Activated naive CD4-positive, alpha-beta T cell treated with anti-CD3 and anti-CD28 coated beads, Interleukin-2, amount 10 ng/mL, durations not matched to agents 7 days and 5 days (primary cell): ENCODE measurements around the gene MTCH1.

Experiments used
- CTCF ChIA-PET: fragments of 350-600 bp; sonication (Branson Sonifier 250); formaldehyde crosslinking; loops from one replicate; lab custom pipeline; 2021; ENCODE audit warnings: antibody characterized with exemption; lab: Charles Lee
- DNase-seq: peaks from one replicate; pipeline ENCODE4 v3.0.0-alpha.2; 2020
- H3K27ac Mint-ChIP-seq: one replicate; pipeline ENCODE4 v1.8.0; 2021; ENCODE audit warnings: mild to moderate bottlenecking, moderate library complexity, mixed read lengths
- H3K27me3 Mint-ChIP-seq: one replicate; pipeline ENCODE4 v1.8.0; 2021; ENCODE audit warnings: mild to moderate bottlenecking, mixed read lengths
- H3K36me3 Mint-ChIP-seq: one replicate; pipeline ENCODE4 v1.8.0; 2021; ENCODE audit warnings: mixed read lengths
- H3K4me1 Mint-ChIP-seq: one replicate; pipeline ENCODE4 v1.8.0; 2021; ENCODE audit warnings: mixed read lengths
- H3K4me3 Mint-ChIP-seq: one replicate; pipeline ENCODE4 v1.8.0; 2021; ENCODE audit warnings: mild to moderate bottlenecking, moderate library complexity, mixed read lengths
- H3K9me3 Mint-ChIP-seq: one replicate; pipeline ENCODE4 v1.8.0; 2021; ENCODE audit warnings: mixed read lengths

Gene MTCH1

DNA sequence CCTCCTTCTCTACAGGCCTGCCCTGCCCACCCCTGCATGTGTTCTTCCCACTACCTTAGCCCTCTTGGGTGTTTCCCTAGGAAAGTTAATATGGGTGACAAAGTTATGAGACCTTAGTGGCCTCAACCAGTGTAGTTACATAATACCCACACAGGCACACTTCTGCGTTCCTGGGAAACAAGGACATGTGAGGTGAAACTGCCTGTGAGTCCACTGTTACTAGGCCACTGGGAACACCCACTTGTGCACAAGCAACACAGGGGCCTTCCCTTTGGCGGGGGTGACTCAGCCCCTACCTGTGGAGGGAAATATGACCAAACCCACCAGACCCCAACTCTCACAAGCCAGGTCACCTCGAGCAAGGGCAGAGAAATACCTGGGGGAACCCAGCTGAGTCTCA is 18.7 kb downstream of the MTCH1 start:
- Mint-ChIP-seq H3K27me3 (peaks cover 2% of the 10 kb centered on the region), H3K4me1 (peaks cover 35% of the 10 kb centered on the region), H3K4me3 (no peak overlapping the region), H3K36me3 (peaks cover 47% of the 10 kb centered on the region), H3K27ac (no peak overlapping the region), H3K9me3 (no peaks in the 10 kb centered on the region)
- CTCF ChIA-PET = interaction anchor here (1.4 kb wide), 1 partner anchor 12 kb away, joined by 3 read pairs; no protein-coding TSS in a partner anchor
- no peak for DNase-seq

DNA sequence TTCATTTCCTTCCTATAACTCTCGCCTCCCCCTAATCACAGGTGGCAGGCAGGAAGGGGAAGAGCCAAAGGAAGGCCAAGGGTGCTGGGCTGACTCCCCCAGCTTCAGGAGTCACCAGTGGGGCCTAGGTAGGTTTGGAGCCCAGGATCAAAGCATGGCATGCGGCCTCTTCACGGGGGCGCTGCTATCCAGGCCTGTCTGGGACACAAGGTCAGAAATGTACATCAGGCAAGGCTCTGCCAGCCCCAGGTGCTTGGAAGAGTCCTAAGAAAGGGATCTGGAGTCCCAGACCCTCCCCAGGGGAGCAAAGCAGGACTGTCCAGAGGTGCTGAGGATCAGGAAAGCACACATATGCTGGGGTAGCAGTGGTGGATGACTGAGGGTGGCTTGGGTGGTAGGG is 21.1 kb downstream of the MTCH1 start:
- peaks cover 30% of the 10 kb centered on the region for H3K36me3 Mint-ChIP-seq
- H3K9me3 Mint-ChIP-seq = no peaks in the 10 kb centered on the region
- H3K4me3 Mint-ChIP-seq = no peak overlapping the region
- DNase-seq = peak; percentile 18
- H3K4me1 Mint-ChIP-seq = peaks cover 56% of the 10 kb centered on the region
- peak overlapping the region; percentile 9 for H3K27ac Mint-ChIP-seq
- H3K27me3 Mint-ChIP-seq = peaks cover 13% of the 10 kb centered on the region
- CTCF ChIA-PET = no interaction called here

DNA sequence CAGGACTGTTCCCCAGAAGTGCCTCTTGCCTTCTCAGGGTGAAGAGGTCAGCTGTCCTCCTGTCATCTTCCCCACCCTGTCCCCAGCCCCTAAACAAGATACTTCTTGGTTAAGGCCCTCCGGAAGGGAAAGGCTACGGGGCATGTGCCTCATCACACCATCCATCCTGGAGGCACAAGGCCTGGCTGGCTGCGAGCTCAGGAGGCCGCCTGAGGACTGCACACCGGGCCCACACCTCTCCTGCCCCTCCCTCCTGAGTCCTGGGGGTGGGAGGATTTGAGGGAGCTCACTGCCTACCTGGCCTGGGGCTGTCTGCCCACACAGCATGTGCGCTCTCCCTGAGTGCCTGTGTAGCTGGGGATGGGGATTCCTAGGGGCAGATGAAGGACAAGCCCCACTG is 21.6 kb downstream of the MTCH1 start:
- Mint-ChIP-seq H3K27ac (peak overlapping the region; percentile 9), H3K4me1 (peaks cover 57% of the 10 kb centered on the region), H3K27me3 (peaks cover 13% of the 10 kb centered on the region), H3K4me3 (no peak overlapping the region), H3K36me3 (peaks cover 27% of the 10 kb centered on the region), H3K9me3 (no peaks in the 10 kb centered on the region)
- DNase-seq = peak; percentile 18
- CTCF ChIA-PET = interaction anchor here (1.5 kb wide), 1 partner anchor 79 kb away, joined by 5 read pairs; the partner anchor contains the start of gene C6orf89

DNA sequence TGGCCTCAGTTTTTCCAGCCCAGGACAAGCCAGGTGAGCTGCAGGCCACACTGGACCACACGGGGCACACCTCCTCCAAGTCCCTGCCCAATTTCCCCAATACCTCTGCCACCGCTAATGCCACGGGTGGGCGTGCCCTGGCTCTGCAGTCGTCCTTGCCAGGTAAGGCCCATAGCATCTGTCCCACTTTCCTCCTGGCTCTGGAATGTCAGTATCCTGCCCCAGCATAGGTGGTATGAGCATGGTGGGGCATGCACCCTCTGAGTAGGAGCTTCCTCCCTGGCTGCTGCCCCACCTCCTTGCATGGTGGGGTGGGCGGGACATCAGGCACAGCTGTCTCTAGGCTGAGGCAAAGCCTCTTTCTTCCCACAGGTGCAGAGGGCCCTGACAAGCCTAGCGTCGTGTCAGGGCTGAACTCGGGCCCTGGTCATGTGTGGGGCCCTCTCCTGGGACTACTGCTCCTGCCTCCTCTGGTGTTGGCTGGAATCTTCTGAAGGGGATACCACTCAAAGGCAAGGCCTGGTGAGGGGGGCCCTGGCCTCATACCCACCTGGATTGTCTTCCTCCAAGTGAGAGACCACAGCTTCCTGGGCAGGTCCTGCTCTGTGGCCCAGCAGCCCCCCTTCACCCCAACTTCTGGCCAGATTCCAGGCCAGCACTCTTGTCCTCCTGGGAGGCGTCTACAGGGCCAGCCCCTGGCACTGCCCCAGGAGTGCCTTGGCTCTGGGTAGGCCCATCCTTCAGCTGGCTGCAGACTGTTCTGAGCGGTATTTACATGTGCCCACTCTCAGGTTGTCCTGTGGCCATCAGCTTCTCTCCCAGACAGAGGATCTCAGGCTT is 22.3 kb downstream of the MTCH1 start:
- Mint-ChIP-seq H3K36me3 (peaks cover 23% of the 10 kb centered on the region), H3K4me1 (peaks cover 57% of the 10 kb centered on the region), H3K4me3 (no peak overlapping the region), H3K27me3 (peaks cover 13% of the 10 kb centered on the region), H3K27ac (peak overlapping the region; percentile 78), H3K9me3 (no peaks in the 10 kb centered on the region)
- peak; percentile 65 for DNase-seq
- CTCF ChIA-PET = interaction anchor here (0.7 to 1.5 kb wide), 3 partner anchors 16 to 197 kb away, joined by 3 to 5 read pairs (median 4); partner anchors contain the start of gene C6orf89

DNA sequence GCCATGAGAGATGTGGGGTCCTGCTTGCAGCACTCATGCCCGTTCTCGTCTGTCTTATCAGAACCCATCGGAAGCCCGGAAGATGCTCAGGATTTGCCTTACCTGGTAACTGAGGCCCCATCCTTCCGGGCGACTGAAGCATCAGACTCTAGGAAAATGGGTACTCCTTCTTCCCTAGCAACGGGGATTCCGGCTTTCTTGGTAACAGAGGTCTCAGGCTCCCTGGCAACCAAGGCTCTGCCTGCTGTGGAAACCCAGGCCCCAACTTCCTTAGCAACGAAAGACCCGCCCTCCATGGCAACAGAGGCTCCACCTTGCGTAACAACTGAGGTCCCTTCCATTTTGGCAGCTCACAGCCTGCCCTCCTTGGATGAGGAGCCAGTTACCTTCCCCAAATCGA is 23.1 kb downstream of the MTCH1 start:
- H3K27ac Mint-ChIP-seq = peak overlapping the region; percentile 78

DNA sequence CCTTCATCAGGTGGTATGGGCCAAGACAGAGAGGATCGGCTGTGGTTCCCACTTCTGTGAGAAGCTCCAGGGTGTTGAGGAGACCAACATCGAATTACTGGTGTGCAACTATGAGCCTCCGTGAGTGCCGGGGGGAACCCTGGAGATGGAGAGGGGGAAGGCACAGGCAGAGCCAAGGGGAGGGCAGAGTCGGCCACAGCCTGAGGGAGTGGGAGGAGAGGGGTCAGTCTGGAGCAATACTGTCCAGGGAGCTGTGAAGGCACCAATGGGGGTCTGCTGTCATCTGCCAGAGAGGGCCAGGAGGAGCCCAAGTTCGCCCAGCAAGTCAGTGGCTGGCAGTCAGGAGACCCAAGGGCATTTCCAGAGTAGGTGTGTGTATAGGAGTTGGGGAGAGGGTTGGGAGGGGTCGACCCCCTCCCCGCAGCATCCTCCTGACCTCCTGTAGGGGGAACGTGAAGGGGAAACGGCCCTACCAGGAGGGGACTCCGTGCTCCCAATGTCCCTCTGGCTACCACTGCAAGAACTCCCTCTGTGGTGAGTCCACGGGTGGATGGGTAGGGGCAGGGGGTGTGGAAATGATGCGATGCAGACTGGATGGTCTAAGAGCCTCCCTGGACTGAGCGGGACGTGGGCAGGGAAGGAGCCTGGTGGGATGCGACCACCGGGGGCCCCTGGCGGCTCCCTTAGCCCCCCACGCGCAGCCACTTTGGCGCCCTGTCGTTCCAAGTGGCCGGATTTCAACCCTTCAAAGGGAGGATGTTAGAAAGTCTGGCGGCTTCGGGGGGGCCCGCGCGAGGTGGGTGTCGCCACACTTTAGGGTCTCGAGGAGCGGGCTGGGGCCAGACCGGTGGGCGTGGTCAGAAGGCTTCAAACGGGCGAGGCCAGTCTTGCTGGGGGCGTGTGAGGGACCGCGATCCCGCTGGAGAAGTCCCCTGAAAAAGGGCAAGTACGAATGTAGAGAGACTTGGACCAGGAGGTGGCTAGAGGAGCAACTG is 24.3 kb downstream of the MTCH1 start:
- no peak overlapping the region for H3K4me3 Mint-ChIP-seq
- H3K27ac Mint-ChIP-seq = no peak overlapping the region

More for the DNA sequence above, 23.1 kb downstream of the MTCH1 start:
- CTCF ChIA-PET = interaction anchor here (0.7 to 1.5 kb wide), 3 partner anchors 15 to 196 kb away, joined by 3 to 5 read pairs (median 4); partner anchors contain the start of gene C6orf89
- peak; percentile 89 for DNase-seq
- Mint-ChIP-seq H3K36me3 (peaks cover 15% of the 10 kb centered on the region), H3K4me1 (peaks cover 57% of the 10 kb centered on the region), H3K27me3 (peaks cover 18% of the 10 kb centered on the region), H3K4me3 (no peak overlapping the region), H3K9me3 (no peaks in the 10 kb centered on the region)

DNA sequence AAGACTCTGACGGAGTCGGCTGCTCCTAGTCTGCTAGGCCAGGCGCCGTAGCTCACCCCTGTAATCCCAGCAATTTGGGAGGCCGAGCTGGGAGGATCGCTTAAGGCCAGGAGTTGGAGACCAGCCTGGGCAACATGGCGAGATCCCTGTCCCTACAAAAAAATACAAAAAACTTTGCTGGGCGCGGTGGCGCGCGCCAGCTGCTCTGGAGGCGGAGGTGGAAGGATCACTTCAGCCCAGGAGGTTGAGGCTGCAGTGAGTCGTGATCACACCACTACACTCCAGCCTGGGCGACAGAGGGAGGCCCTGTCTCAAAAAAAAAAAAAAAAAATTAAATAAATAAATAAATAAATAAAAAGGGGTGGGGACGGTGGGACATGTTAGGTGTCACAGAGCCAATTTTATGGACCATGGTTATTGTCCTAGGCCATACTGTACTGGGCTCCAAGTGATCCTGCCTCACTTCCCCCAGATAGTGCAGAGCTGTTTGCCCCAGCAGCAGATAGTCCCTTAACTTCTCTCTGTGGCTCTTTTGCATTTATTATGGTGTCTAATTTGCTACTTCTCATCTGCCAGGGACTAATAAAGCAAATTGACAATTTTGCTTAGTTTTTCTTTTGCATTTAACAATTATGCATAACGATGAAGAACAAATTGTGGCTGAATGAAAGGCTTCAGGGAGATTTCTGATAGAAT is 26.3 kb downstream of the MTCH1 start:
- Mint-ChIP-seq H3K4me3 (no peak overlapping the region), H3K27ac (no peak overlapping the region), H3K27me3 (peaks cover 35% of the 10 kb centered on the region), H3K9me3 (no peaks in the 10 kb centered on the region), H3K36me3 (no peaks in the 10 kb centered on the region), H3K4me1 (peaks cover 67% of the 10 kb centered on the region)
- peak; percentile 10 for DNase-seq
- CTCF ChIA-PET = interaction anchor here (1.3 kb wide), 1 partner anchor 46 kb away, joined by 3 read pairs; no protein-coding TSS in a partner anchor

More for the DNA sequence above, 24.3 kb downstream of the MTCH1 start:
- DNase-seq = no peak
- H3K27me3 Mint-ChIP-seq = peaks cover 26% of the 10 kb centered on the region
- H3K9me3 Mint-ChIP-seq = no peaks in the 10 kb centered on the region
- H3K4me1 Mint-ChIP-seq = peaks cover 58% of the 10 kb centered on the region
- peaks cover 8% of the 10 kb centered on the region for H3K36me3 Mint-ChIP-seq
- CTCF ChIA-PET = no interaction called here

DNA sequence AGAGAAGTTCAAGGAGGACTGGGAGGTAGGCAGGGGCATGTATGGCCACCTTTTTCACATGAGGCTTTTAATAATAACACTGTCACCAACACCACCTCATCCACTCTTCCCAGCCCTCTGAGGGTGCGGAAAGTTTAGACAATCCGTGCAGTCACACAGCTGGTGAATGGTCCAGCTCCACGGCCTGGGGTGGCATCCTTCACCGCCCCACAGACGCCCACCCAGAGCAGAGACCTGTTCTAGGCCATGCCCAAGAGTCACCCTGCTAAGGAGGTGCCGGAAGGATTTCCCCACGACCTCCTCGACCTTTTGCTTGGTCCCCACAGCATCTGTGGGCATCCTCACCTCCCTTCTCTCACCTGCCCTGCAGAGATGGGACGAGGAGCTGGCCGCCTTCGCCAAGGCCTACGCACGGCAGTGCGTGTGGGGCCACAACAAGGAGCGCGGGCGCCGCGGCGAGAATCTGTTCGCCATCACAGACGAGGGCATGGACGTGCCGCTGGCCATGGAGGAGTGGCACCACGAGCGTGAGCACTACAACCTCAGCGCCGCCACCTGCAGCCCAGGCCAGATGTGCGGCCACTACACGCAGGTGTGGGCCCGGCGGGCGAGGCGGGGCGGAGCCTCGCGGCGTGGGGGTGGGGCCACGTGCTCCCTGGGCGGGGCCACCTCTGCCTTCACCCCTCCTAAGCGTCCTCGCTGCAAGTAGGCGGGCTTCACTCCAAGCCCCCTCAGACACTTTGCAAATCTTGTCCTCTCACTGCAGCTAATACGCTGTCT is 27.0 kb downstream of the MTCH1 start:
- no peaks in the 10 kb centered on the region for H3K9me3 Mint-ChIP-seq
- peak; percentile 17 for DNase-seq
- H3K27me3 Mint-ChIP-seq = peaks cover 35% of the 10 kb centered on the region
- no peaks in the 10 kb centered on the region for H3K36me3 Mint-ChIP-seq
- no peak overlapping the region for H3K4me3 Mint-ChIP-seq
- peaks cover 67% of the 10 kb centered on the region for H3K4me1 Mint-ChIP-seq
- CTCF ChIA-PET = interaction anchor here (1.3 kb wide), 1 partner anchor 45 kb away, joined by 3 read pairs; no protein-coding TSS in a partner anchor
- H3K27ac Mint-ChIP-seq = no peak overlapping the region

DNA sequence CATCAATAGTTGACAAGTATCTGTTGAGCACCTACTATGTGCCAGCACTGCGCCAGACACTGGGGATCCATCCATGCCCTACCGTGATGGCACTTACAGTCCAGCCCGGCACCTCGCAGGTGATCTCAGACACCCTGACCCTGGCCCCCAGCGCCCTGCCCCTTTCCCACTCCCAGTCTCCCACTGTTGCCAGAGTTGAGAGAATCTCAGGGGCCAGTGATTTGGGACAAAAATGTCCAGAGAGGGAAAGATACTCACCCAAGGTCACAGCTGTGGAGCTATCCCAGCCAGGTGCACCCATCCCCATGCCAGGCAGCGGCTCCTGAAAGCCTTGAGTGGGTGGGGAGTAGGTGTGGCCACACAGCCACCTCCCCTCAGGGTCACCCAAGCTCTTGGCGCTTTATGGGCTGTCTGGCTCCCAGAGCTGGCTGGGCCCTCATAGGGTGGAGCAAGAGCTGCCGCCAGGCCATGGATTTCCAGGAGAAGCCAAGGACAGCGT is 28.2 kb downstream of the MTCH1 start:
- no peak overlapping the region for H3K27ac Mint-ChIP-seq
- H3K9me3 Mint-ChIP-seq = no peaks in the 10 kb centered on the region
- peaks cover 35% of the 10 kb centered on the region for H3K27me3 Mint-ChIP-seq
- DNase-seq = peak; percentile 14
- CTCF ChIA-PET = no interaction called here
- no peaks in the 10 kb centered on the region for H3K36me3 Mint-ChIP-seq
- H3K4me3 Mint-ChIP-seq = no peak overlapping the region
- H3K4me1 Mint-ChIP-seq = peaks cover 64% of the 10 kb centered on the region

DNA sequence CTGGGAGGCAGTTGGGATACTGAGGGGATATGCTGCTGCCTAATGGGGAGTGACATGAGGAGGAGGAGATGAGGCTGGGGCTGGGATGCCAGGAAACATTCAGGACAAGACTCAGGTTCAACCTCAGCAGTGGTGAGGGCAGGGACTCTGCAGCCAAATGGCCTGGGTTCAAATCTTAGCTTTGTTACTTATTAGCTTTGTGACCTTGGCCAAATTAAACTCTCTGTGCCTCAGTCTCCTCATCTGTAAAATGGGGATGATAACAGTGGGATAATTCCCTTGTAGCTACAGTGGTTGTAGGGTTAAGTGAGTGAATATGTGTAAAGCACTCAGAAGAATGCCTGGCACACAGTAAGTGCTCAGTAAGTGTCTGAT is 29.6 kb downstream of the MTCH1 start:
- CTCF ChIA-PET = interaction anchor here (0.7 kb wide), 1 partner anchor 23 kb away, joined by 3 read pairs; no protein-coding TSS in a partner anchor
- H3K27me3 Mint-ChIP-seq = peaks cover 27% of the 10 kb centered on the region
- H3K4me3 Mint-ChIP-seq = no peak overlapping the region
- H3K36me3 Mint-ChIP-seq = no peaks in the 10 kb centered on the region
- peaks cover 53% of the 10 kb centered on the region for H3K4me1 Mint-ChIP-seq
- H3K9me3 Mint-ChIP-seq = no peaks in the 10 kb centered on the region
- H3K27ac Mint-ChIP-seq = no peak overlapping the region
- no peak for DNase-seq

DNA sequence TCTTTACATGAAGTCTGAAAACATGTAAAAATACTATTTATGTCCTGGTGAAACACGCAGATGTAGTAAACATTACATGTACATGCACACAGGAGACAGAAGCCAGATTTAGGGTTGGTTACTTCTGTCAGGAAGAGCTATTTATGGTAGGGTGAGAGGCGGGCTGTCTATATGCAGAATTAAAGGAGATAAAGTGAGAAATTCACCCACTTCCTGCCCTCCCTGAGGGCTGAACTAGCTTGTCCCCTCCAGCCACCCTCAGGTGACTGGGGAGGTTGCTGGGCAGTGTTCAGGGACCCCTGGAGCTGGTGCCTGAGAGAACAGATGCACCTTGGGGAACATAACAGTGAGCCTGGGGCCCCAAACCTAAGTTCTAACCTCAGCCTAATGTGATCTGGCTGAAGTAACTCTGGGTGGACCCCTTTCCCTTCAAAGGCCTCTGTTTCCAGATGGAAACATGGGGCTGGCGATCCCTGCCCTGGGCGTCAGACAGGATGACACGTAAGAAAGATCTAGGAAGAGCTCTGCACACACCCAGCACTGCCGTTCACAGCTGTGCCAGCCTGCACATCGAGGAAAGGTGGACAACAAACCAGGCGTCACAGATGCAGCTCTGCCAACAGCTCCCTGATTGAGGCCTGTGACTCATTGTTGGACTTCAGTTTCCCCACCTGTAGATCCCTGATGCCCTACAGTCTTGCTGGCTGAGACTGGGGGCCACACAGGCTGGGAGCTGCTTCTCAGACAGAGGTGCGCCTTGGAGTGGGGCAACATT is 30.1 kb downstream of the MTCH1 start:
- no peaks in the 10 kb centered on the region for H3K9me3 Mint-ChIP-seq
- H3K27ac Mint-ChIP-seq = no peak overlapping the region
- no peak for DNase-seq
- H3K4me1 Mint-ChIP-seq = peaks cover 47% of the 10 kb centered on the region
- peak overlapping the region; percentile 32 for H3K4me3 Mint-ChIP-seq
- H3K36me3 Mint-ChIP-seq = no peaks in the 10 kb centered on the region
- CTCF ChIA-PET = interaction anchor here (0.7 to 1.1 kb wide), 3 partner anchors 9 to 42 kb away, joined by 3 to 5 read pairs (median 3); no protein-coding TSS in a partner anchor
- peaks cover 26% of the 10 kb centered on the region for H3K27me3 Mint-ChIP-seq

DNA sequence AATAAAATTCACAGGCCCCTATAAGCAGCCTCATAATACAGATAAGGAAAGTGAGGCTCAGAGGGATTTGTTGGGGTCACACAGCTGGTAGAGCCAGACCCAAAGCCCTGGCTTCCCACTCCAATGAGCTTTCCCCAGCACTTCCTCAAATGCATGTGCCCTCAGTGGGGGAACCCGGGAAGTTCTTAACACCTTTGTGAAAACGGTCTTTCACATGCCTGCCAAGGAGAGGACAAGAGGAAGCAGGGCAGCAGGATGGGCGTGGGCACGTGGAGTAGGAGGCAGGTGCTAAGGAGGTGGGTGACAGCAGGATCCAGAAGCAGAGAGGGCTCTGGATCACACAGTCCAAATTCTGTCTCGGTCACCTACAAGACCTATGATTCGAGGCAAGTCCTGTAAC is 30.9 kb downstream of the MTCH1 start:
- H3K27me3 Mint-ChIP-seq = peaks cover 26% of the 10 kb centered on the region
- H3K4me1 Mint-ChIP-seq = peaks cover 41% of the 10 kb centered on the region
- H3K27ac Mint-ChIP-seq = no peak overlapping the region
- peak overlapping the region; percentile 32 for H3K4me3 Mint-ChIP-seq
- CTCF ChIA-PET = interaction anchor here (1.0 to 1.1 kb wide), 3 partner anchors 8 to 63 kb away, joined by 3 to 5 read pairs (median 3); no protein-coding TSS in a partner anchor
- no peaks in the 10 kb centered on the region for H3K36me3 Mint-ChIP-seq
- no peak for DNase-seq
- H3K9me3 Mint-ChIP-seq = no peaks in the 10 kb centered on the region
